Ovary (tissue), 9 donors: ENCODE data around the gene ELOVL5. TPM values are rescaled to one million over a fixed set of nuclear protein-coding genes. Genes with fewer than 3 reads are reported as not detected.

Experiments
- DNase-seq, 5 donors: peaks; one replicate each; pipeline ENCODE4 v3.0.0-alpha.2; 2019 to 2020
- H3K27ac ChIP-seq, 2 donors: fragments of 200-600 bp; one replicate each; pipeline versions ENCODE4 v1.5.1 to v1.8.0; 2019 to 2022
- H3K27me3 ChIP-seq: fragments of 200-600 bp; one replicate; pipeline ENCODE4 v1.8.0; 2022
- H3K36me3 ChIP-seq: fragments of 200-600 bp; sonication (generic); one replicate; pipeline ENCODE4 v1.5.1; 2019
- H3K4me1 ChIP-seq: one replicate; pipeline ENCODE4 v1.8.1; 2013; ENCODE audit warnings: mild to moderate bottlenecking, moderate library complexity; ENCODE audit not compliant: insufficient read depth
- H3K4me3 ChIP-seq: fragments of 200-600 bp; sonication (generic); one replicate; pipeline ENCODE4 v1.5.1; 2017
- H3K9me3 ChIP-seq, 2 donors: fragments of 200-600 bp in 1 of 2; sonication (generic) in 1 of 2; one replicate each; pipeline versions ENCODE4 v1.5.1 to v1.8.1; 2013 to 2019; ENCODE audit warnings: mild to moderate bottlenecking in 1 of 2, moderate library complexity in 1 of 2
- CTCF ChIP-seq, 3 donors: fragments of 450-650 bp in 2 of 3; fragments of 200-600 bp in 1 of 3; IDR thresholded peaks; one replicate each; pipeline versions ENCODE4 v1.5.1 to v1.8.0; 2016 to 2022; ENCODE audit warnings: antibody characterized with exemption in 3 of 3, mild to moderate bottlenecking in 1 of 3
- EP300 ChIP-seq: sonication (generic); formaldehyde crosslinking; IDR thresholded peaks from one replicate; pipeline ENCODE4 v1.6.1; 2017; ENCODE audit warnings: antibody characterized with exemption
- POLR2A ChIP-seq: fragments of 450-650 bp; IDR thresholded peaks from one replicate; pipeline ENCODE4 v1.6.1; 2017; ENCODE audit warnings: antibody characterized with exemption, mild to moderate bottlenecking, moderate library complexity
- WGBS, 3 donors: extraction: QIAGEN DNeasy Blood & Tissue Kit in 1 of 3; methylation state at CpG; one replicate each; pipeline versions ENCODE4 v1.1.5 to v1.1.7; 2013 to 2017; 5-methylcytosine and 5-hydroxymethylcytosine counted together
- intact Hi-C, 4 donors: fragments of 100-400 bp; cut with DNase I; formaldehyde crosslinking; loops; one replicate each; pipeline versions ENCODE4 v1.11.0 to v1.15.1; 2022 to 2023
- polyA plus RNA-seq, 2 donors: library from polyadenylated mRNA; stranded (reverse); fragments of 200-250 nt in 1 of 2; fragments of 350-450 nt in 1 of 2; fragmentation: Illumina TruSeq in 1 of 2; extraction: RNeasy Lipid Tissue Mini Kit (QIAGEN cat#74804) in 1 of 2; gene quantifications; one replicate each; pipeline ENCODE4 v1.2.3, GENCODE V29; 2013 to 2014
- total RNA-seq, 7 donors: library from RNA; depleted of rRNA in 2 of 7; stranded (reverse); fragments of >200 nt in 2 of 7; fragmentation: NEBNext Ultra II Directional in 3 of 7; extraction: Animal tissue kit (Norgen Biotek cat#: 25700) in 3 of 7; gene quantifications; one replicate each; pipeline versions ENCODE4 v1.1.0 to v1.2.4, GENCODE V29; 2016 to 2023
- donor health status: DM: no; HTN: no; CAD: no; lungs with moderate emphysema.
- donor health status: DM: no; HTN: no; CAD: no.
- donor health status: Bipolar disorder and iron deficiency.
- donor health status: DM: yes; HTN: yes; CAD: no.
- donor health status: DM: no; HTN: no; CAD: no.
- donor health status: DM: yes; HTN: yes; CAD: no.

The ELOVL5 gene
- total and polyA plus RNA-seq, 9 donors: 14.7 to 191 (median 41.8) TPM

- no peak overlapping the region for H3K27ac ChIP-seq
- DNase-seq: no peak
- TF ChIP-seq CTCF (IDR thresholded peaks at IDR 0.05) (no peak), POLR2A (no peak), EP300 (no peak)
- H3K9me3 ChIP-seq: no peaks in the 10 kb centered on the region
- peaks cover 5% of the 10 kb centered on the region for H3K4me1 ChIP-seq
- no peaks in the 10 kb centered on the region for H3K36me3 ChIP-seq
- intact Hi-C loops: no loop called here
- H3K27me3 ChIP-seq: no peaks in the 10 kb centered on the region
- WGBS, 3 donors: 89 to 95% (median 94%) methylated on average over 2 of the region's 2 CpGs
- H3K4me3 ChIP-seq: no peak overlapping the region
Measured at GRCh38 chr6:53339424-53339823, 9.3 kb downstream of the ELOVL5 start.

- WGBS, 3 donors: 79 to 91% (median 86%) methylated on average over 1 of the region's 1 CpG
- Histone ChIP-seq H3K27me3 (no peaks in the 10 kb centered on the region), H3K27ac (no peak overlapping the region), H3K4me3 (no peak overlapping the region), H3K36me3 (no peaks in the 10 kb centered on the region), H3K9me3 (no peaks in the 10 kb centered on the region), H3K4me1 (peaks cover 5% of the 10 kb centered on the region)
- no peak for DNase-seq
- intact Hi-C loops: no loop called here
- TF ChIP-seq EP300 (no peak), POLR2A (no peak), CTCF (IDR thresholded peaks at IDR 0.05) (no peak)
Measured at GRCh38 chr6:53338304-53338703, 10.4 kb downstream of the ELOVL5 start.

- DNase-seq: no peak
- Histone ChIP-seq H3K9me3 (no peaks in the 10 kb centered on the region), H3K4me3 (no peak overlapping the region), H3K36me3 (no peaks in the 10 kb centered on the region), H3K27ac (no peak overlapping the region), H3K27me3 (no peaks in the 10 kb centered on the region), H3K4me1 (peaks cover 5% of the 10 kb centered on the region)
- 87 to 89% (median 87%) methylated on average over 4 of the region's 4 CpGs for WGBS, 3 donors
- intact Hi-C loops: no loop called here
- TF ChIP-seq CTCF (IDR thresholded peaks at IDR 0.05): no peak
- no peak for TF ChIP-seq EP300
- no peak for TF ChIP-seq POLR2A
Measured at GRCh38 chr6:53336070-53336469, 12.7 kb downstream of the ELOVL5 start.

- H3K27ac ChIP-seq: no peak overlapping the region
- no peak for DNase-seq
- no peaks in the 10 kb centered on the region for H3K9me3 ChIP-seq
- no peaks in the 10 kb centered on the region for H3K27me3 ChIP-seq
- H3K4me3 ChIP-seq: no peak overlapping the region
- no peaks in the 10 kb centered on the region for H3K36me3 ChIP-seq
- H3K4me1 ChIP-seq: peaks cover 5% of the 10 kb centered on the region
- TF ChIP-seq EP300 (no peak), CTCF (IDR thresholded peaks at IDR 0.05) (no peak), POLR2A (no peak)
- WGBS, 3 donors: 83 to 87% (median 83%) methylated on average over 12 of the region's 12 CpGs
- intact Hi-C loops: no loop called here
Measured at GRCh38 chr6:53335224-53335994, 13.3 kb downstream of the ELOVL5 start.
